Body of pancreas (tissue), 4 donors: ENCODE results near the gene KMT2B.

Experiments
- POLR2A ChIP-seq, 3 donors: fragments of 450-650 bp; IDR thresholded peaks; one replicate each; pipeline ENCODE4 v1.6.1; 2016; ENCODE audit warnings: antibody characterized with exemption in 3 of 3, mild to moderate bottlenecking in 2 of 3
- TF ChIP-seq, protein P1 (sequence below), 7 experiments: fragments of 450-650 bp in 4 of 7; fragments of 200-600 bp in 3 of 7; sonication (generic) in 3 of 7; IDR thresholded peaks; one replicate each; pipeline ENCODE4 v1.5.1; 2016 to 2019; ENCODE audit warnings: antibody characterized with exemption in 7 of 7

- TF ChIP-seq, protein P1, sequence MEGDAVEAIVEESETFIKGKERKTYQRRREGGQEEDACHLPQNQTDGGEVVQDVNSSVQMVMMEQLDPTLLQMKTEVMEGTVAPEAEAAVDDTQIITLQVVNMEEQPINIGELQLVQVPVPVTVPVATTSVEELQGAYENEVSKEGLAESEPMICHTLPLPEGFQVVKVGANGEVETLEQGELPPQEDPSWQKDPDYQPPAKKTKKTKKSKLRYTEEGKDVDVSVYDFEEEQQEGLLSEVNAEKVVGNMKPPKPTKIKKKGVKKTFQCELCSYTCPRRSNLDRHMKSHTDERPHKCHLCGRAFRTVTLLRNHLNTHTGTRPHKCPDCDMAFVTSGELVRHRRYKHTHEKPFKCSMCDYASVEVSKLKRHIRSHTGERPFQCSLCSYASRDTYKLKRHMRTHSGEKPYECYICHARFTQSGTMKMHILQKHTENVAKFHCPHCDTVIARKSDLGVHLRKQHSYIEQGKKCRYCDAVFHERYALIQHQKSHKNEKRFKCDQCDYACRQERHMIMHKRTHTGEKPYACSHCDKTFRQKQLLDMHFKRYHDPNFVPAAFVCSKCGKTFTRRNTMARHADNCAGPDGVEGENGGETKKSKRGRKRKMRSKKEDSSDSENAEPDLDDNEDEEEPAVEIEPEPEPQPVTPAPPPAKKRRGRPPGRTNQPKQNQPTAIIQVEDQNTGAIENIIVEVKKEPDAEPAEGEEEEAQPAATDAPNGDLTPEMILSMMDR (IDR thresholded peaks at IDR 0.05) = no peak
- TF ChIP-seq POLR2A (IDR thresholded peaks at IDR 0.05) = no peak
Measured at GRCh38 chr19:35720648-35721047, 2.8 kb downstream of the KMT2B start.
